Glomerular endothelial cell (primary cell): Measurements from ENCODE around the gene CYP24A1. TPM values are rescaled to one million over a fixed set of nuclear protein-coding genes. Genes with fewer than 3 reads are reported as not detected.
"Not testable (repeated sequence)": the region's sequence is repeated elsewhere in the genome, so short reads cannot be mapped to it uniquely, and the experiment has no call there.

Experiments
- DNase-seq: peaks from one replicate; pipeline ENCODE4 v3.0.0-alpha.2; 2011; ENCODE audit warnings: low read depth, low spot score; ENCODE audit errors: extremely low read depth
- total RNA-seq: library from RNA; depleted of rRNA; stranded (reverse); fragments of >200 nt; gene quantifications from 2 replicates; pipeline ENCODE4 v1.2.3, GENCODE V29; 2015

The CYP24A1 gene
- total RNA-seq, 1 donor from 2014 or later = not detected

DNA sequence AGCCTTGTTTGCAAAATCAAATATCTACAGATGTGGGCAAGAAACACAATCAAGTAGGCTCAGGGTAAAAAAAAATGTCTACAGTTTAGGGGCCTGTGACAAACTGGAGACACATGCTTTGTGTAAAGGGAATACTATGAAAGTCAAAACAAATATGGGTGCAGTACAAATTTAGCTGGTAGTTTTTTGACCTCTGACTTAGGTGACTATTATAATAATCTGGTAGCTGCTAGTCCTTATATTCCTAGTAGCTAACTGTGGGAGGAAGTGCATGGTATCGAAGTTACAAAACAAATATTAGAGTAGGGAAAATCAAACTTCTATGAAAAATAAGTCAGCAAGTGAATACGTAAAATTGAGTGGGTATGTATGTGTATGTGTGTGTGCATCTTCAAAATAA, 35.4 kb downstream of the CYP24A1 start:
- no peak for DNase-seq

DNA sequence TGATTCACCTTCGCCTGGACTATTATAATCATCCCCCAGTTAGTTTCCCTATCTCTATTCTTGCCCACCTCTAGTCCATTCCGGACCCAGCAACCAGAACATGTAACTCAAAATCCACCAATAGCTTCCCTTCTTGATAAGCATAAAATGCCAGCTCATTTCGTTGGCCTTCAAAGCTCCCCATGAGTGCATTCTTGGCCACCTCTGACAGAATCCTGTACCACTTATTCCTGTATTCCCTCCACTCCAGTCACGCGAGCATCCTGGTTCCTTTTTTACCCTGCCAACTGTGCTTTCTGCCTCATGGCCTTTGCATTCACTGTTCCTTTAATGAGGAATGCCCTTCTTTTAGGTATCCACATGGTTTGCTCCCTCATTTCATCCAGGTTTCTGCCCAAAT, 36.7 kb downstream of the CYP24A1 start:
- DNase-seq = no peak

DNA sequence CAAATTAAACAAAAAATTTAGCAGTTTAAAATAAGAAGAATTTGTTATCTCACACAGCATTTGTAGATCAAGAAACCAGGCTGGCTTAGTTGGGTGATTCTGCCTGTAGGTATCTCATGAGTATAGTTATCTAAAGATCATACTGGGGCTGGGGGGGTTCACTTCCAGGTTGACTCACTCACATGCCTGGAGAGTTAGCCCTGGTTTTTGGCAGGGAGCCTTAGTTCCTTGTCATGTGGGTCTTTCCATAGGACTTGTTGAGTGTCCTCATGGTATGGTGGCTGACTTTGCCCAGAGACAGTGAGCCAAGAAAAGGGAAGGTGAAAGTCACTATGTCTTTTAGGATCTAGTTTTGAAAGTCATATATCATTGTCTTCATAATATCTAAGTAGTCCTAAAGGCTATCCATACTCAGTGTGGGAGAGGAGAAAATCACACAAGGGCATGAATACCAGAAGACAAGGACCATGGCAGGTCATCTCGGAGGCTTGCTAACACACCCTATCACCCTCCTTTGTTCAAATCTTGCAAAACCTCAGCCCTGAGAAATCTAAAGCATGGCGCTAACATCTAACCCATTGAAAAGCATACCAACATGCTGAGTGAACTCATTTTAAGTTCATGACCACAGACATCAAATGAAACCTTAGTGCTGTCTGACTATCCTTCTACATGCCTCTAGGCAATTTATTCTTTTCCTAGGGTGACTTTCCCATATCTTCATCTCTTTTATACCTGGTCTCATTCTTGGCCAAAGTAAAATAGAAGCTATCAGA, 39.2 kb downstream of the CYP24A1 start:
- DNase-seq = no peak

GRCh38 chr20:54133434-54134427, 40.1 kb downstream of the CYP24A1 start:
- no peak for DNase-seq

DNA sequence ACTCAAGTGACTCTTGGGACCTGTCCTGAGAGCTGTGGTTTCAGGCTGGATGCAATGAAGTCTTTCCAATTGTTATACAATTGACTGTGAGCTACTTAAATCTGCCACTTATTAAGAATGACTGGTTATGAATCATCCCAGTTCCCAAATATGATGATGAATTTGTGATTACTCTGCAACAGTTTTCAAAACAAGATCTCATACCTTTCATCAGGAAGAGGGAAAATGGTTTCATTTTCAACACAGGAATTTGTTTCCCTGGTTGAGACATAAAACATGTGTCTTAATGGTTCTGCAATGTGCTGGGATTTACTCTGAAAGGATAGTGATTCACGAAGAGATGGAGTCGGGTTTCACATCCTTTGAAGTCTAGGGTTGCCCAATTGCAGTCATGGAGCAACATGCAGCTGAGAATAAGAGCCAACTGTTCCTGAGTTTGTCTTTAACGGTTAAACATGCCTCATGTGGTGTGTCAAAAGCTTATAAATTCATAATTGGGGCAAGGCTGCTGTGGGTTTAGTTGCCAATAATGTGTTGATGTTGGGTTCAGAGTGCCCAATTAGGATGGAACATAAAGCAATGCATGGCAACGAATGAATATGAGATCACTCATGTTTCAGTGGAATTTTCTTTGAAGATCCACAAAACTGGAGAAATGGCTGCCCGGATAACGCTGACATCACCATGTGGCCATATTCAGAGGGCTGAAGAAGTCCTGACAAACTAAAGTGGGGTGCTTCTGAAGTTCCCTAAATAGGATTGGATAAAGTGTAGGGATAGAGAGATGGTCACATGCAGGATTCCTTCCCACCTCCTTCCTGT, 41.0 kb downstream of the CYP24A1 start:
- no peak for DNase-seq

- DNase-seq = no peak
These were observed 41.8 kb downstream of the CYP24A1 start for GRCh38 chr20:54131675-54132611.

- not testable (repeated sequence) for DNase-seq
These were observed 42.7 kb downstream of the CYP24A1 start for GRCh38 chr20:54131125-54131524.

DNA sequence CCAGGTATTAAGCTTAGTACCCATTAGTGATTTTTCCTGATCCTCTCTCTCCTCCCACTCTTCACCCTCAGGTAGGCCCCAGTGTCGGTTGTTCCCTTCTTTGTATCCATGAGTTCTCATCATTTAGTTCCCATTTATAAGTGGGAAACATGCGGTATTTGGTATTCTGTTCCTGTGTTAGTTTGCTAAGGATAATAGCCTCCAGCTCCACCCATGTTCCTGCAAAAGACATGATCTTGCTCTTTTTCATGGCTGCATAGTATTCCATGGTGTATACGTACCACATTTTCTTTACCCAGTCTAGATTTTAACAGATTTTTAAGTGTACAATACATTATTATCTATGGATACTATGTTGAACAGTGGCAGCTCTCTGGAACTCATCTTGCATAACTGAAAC, 44.4 kb downstream of the CYP24A1 start:
- DNase-seq = no peak

DNA sequence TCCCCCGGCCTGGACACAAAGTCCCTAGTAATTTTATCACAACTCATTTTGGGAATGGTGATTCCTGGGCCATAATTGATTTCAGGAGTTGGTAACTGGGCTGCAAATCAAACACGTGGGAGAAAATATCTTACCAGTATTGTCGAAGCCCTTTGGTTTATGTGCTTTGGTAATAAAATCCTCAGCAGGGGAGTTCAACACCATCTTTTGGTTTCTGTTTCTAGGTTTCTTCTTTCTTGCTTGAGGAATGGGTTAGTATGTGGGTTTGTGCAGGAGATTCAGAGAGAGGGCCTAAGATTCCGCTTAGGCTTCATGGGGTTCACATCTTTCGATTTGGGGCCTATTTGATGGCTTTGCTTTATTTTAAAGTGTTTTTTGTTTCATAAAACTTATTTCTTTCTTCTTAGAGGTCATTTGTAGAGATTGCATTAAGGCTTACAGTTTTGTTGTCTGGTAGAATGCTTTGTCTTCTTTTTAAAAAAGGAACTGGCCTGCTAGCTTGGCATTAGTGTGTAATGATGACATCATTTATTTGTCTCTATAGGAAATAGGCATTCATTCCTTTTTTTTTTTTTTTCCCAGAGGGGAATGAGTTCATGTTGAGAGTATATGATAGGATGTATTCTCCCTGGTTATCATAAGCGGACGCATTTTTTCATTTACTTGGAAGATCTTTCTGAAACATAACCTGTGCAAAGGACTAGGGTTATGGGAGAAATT, 45.8 kb downstream of the CYP24A1 start:
- DNase-seq = no peak

- DNase-seq = no peak
These were observed 46.8 kb downstream of the CYP24A1 start for GRCh38 chr20:54126806-54127655.

DNA sequence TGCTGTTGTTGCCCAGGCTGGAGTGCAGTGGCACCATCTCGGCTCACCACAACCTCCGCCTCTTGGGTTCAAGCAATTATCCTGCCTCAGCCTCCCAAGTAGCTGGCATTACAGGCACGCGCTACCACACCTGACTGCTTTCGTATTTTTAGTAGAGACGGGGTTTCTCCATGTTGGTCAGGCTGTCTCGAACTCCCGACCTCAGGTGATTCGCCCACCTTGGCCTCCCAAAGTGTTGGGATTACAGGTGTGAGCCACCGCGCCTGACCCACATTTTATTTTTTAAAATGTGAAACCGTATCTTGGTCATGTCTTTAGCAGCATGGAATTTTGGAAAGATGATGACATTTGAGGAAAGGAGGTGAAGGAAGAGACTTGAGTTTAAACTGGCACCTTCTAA, 47.5 kb downstream of the CYP24A1 start:
- DNase-seq = not testable (repeated sequence)

- no peak for DNase-seq
These were observed 50.1 kb downstream of the CYP24A1 start for GRCh38 chr20:54123587-54124180.

DNA sequence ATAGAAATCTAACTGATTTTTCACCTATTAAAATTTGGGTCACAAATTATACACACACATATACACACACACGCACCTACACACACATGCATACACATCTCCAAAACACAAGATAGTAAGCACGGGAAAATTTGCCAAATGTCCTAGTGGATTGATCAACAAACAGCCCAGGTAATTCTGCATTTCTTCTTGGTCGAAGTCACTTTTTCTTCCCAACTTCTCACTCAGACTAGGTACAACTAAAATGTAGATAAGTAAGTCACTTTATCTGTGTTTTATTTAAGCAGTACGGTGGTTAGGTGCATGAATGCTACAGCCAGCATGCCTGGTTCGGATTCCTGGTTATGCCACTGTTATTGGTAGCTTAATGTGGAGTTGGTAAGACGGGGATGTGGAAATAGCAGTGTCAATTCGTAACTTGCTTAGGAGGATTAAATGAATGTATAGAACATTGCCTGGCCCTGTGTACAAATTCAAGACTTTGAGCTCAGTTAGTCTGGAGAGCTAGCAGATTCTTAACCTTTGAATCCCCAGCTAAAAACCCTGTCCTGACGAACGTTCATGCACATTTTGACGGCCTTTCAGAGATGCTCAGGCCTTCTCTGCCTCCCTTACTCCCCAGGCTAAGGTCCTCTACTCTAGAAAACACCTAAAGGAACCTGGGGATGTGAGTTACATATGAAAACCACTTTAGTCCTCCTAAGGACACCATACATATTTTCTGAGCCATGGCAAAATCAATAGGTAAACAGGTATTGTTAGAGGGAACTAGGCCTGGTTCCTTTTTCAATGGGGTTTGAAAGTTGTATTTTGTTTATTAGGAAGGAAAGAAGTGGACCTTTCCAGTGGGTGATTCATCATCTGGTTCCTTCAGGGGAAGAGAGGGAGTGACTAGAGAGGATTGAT, 50.9 kb downstream of the CYP24A1 start:
- DNase-seq = no peak

- DNase-seq = no peak
These were observed 51.6 kb downstream of the CYP24A1 start for GRCh38 chr20:54122189-54122588.

GRCh38 chr20:54119744-54120143, 54.0 kb downstream of the CYP24A1 start:
- DNase-seq = no peak

DNA sequence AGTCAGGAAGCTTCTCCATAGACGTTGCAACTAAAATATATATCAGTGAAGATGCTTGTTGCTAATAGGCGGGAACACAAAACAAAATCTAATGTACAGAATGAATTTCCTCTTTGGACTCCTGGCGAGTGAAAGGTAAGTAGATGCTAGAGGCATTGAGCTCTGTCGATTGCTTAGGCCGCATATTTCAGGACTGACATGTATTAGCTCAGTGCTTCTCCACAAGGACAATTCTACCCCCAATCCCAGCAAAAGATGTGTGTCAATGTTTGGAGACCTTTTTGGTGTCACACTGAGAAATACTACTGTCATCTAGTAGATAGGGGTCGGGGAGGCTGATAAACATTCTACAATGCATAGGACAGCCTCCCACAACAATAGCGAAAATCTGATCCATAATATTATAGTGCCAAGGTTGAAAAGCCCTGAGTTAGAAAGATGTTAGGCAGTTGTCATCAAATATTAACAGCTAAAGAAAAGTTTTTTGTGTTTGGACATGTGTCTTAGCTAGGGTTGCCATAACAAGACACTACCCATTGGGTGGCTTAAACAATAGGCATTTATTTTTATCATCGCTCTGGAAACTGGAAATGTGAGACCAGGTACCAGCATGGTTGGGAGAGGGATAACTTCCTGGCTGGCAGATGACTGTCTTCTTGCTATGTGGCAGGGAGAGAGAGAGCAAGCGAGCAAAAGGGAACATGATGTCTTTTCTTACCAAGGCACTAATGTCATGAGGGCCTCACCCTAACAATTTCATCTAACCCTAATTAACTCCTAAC, 55.4 kb downstream of the CYP24A1 start:
- no peak for DNase-seq
